ENCODE measurements around the gene LHFPL5.

DNA sequence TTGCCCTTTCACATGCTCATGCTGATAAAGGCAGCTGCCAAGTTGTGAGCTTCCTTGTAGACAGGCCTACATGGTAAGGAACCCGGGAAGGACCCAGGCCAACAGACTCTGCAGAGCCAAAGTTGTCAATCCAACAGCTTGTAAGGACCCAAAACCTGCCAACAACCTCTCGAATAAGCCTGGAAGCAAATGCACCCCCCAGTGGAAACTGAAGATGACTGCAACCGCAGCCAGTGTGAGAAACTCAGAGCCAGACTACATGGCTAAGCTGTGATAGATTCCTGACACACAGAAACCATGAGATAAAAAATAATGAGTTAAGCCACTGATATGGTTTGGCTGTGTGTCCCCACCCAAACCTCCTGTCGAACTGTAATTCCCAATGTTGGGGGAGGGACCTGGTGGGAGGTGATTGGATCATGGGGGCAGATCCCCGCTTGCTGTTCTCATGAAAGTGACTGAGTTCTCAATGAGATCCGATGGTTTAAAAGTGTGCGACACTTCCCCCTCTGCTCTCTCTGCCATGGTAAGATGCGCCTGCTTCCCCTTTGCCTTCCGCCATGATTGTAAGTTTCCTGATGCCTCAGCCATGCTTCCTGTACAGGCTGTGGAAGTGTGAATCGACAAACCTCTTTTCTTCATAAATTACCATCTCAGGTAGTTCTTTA lies 47.6 kb upstream of the LHFPL5 start:
- TF ChIP-seq CTCF (conservative IDR thresholded peaks at IDR 0.05 in 1 of 2, IDR thresholded peaks at IDR 0.05 in 1 of 2; ENCODE audit: extremely low read depth in 1 of 2, insufficient read depth in 1 of 2, low read depth in 1 of 2, low read length in 2 of 2) (peak; percentile 35 to 48), EZH2 (IDR thresholded peaks at IDR 0.05; ENCODE audit: borderline replicate concordance, low read length) (no peak)

Data from mammary epithelial cell (primary cell).